IMR-90 (cell line): ENCODE results near the gene PDZD2. TPM values are rescaled to one million over a fixed set of nuclear protein-coding genes. Genes with fewer than 3 reads are reported as not detected.

Experiments
- ATAC-seq: fragments of 200-7000 bp; cut with Tn5 transposase; 2 replicates; pipeline ENCODE4 v1.9.1; 2020; ENCODE audit warnings: low read depth, mild to moderate bottlenecking, moderate library complexity
- BruUV-seq: library from RNA; stranded (reverse); fragments of 400-500 nt; replicated peaks from 2 replicates; lab custom pipeline; 2021; lab: Mats Ljungman, UMichigan
- CTCF ChIA-PET: fragments of 300-600 bp; formaldehyde crosslinking; extraction: SDS; loops from one replicate; lab custom pipeline; 2021; ENCODE audit warnings: antibody characterized with exemption; lab: Yijun Ruan, JAX
- POLR2A ChIA-PET: fragments of 300-600 bp; sonication (Branson Sonifier 250); formaldehyde crosslinking; loops from one replicate; lab custom pipeline; 2022; ENCODE audit warnings: antibody characterized with exemption; ENCODE audit not compliant: unreplicated experiment; lab: Charles Lee
- DNase-seq: peaks from one replicate; pipeline ENCODE4 v3.0.0; 2013
- H2AFZ ChIP-seq: replicated peaks from 2 replicates; pipeline ENCODE3; 2013; ENCODE audit warnings: low read length, mild to moderate bottlenecking; ENCODE audit not compliant: poor library complexity
- H2AK5ac ChIP-seq: 2 replicates; pipeline ENCODE4 v1.6.1; 2013; ENCODE audit warnings: low read depth, low read length, inconsistent platforms
- H2AK9ac ChIP-seq: replicated peaks from 2 replicates; pipeline ENCODE3; 2013; ENCODE audit warnings: mild to moderate bottlenecking, low read depth, low read length, moderate library complexity; ENCODE audit not compliant: poor library complexity
- H2BK120ac ChIP-seq: 2 replicates; pipeline ENCODE4 v1.6.1; 2013; ENCODE audit warnings: low read depth, low read length, inconsistent platforms
- H2BK15ac ChIP-seq: 3 replicates; pipeline ENCODE4 v1.6.1; 2013; ENCODE audit warnings: low read depth, low read length, inconsistent platforms
- H2BK20ac ChIP-seq: 2 replicates; pipeline ENCODE4 v1.6.1; 2013; ENCODE audit warnings: low read depth, mild to moderate bottlenecking, inconsistent platforms, low read length, moderate library complexity
- H2BK5ac ChIP-seq: 2 replicates; pipeline ENCODE4 v1.6.1; 2013; ENCODE audit warnings: mild to moderate bottlenecking, low read depth, low read length, inconsistent platforms; ENCODE audit not compliant: poor library complexity, severe bottlenecking
- H3K14ac ChIP-seq: replicated peaks from 2 replicates; pipeline ENCODE4 v1.6.1; 2013; ENCODE audit warnings: low read depth, low read length, inconsistent platforms
- H3K18ac ChIP-seq: 2 replicates; pipeline ENCODE4 v1.6.1; 2013; ENCODE audit warnings: low read depth, low read length, control low read depth
- H3K23ac ChIP-seq: 2 replicates; pipeline ENCODE4 v1.6.1; 2013; ENCODE audit warnings: low read depth, low read length, inconsistent platforms
- H3K27ac ChIP-seq: 2 replicates; pipeline ENCODE4 v1.5.1; 2013; ENCODE audit warnings: mild to moderate bottlenecking, control low read depth, low read length; ENCODE audit not compliant: insufficient read depth
- H3K27me3 ChIP-seq: 2 replicates; pipeline ENCODE4 v1.6.1; 2013; ENCODE audit warnings: low read length; ENCODE audit not compliant: control insufficient read depth, insufficient read depth
- H3K36me3 ChIP-seq: 2 replicates; pipeline ENCODE4 v1.6.1; 2013; ENCODE audit warnings: low read length, mixed read lengths; ENCODE audit not compliant: control insufficient read depth, insufficient read depth
- H3K4ac ChIP-seq: 2 replicates; pipeline ENCODE4 v1.6.1; 2013; ENCODE audit warnings: low read depth, low read length, inconsistent platforms
- H3K4me1 ChIP-seq: 2 replicates; pipeline ENCODE4 v1.6.1; 2013; ENCODE audit warnings: low read length, mixed read lengths; ENCODE audit not compliant: control insufficient read depth, insufficient read depth
- H3K4me2 ChIP-seq: 2 replicates; pipeline ENCODE4 v1.6.1; 2013; ENCODE audit warnings: low read depth, mild to moderate bottlenecking, control low read depth, low read length, moderate library complexity
- H3K4me3 ChIP-seq: 2 replicates; pipeline ENCODE4 v1.5.1; 2013; ENCODE audit warnings: low read depth, mild to moderate bottlenecking, control low read depth, low read length, moderate library complexity; ENCODE audit not compliant: insufficient read depth
- H3K56ac ChIP-seq: 2 replicates; pipeline ENCODE4 v1.6.1; 2013; ENCODE audit warnings: low read length, inconsistent platforms; ENCODE audit not compliant: insufficient read depth; ENCODE audit errors: extremely low read depth
- H3K79me1 ChIP-seq, 2 experiments: 2 replicates each; pipeline ENCODE4 v1.6.1; 2013; ENCODE audit warnings: low read length in 2 of 2, inconsistent platforms in 1 of 2, low read depth in 1 of 2
- H3K9ac ChIP-seq: 2 replicates; pipeline ENCODE4 v1.6.1; 2013; ENCODE audit warnings: low read depth, low read length, control low read depth
- H3K9me1 ChIP-seq: 2 replicates; pipeline ENCODE4 v1.6.1; 2013; ENCODE audit warnings: low read length, inconsistent platforms; ENCODE audit not compliant: insufficient read depth
- H3K9me3 ChIP-seq: 2 replicates; pipeline ENCODE4 v1.6.1; 2013; ENCODE audit warnings: low read length; ENCODE audit not compliant: control insufficient read depth, insufficient read depth
- H4K20me1 ChIP-seq: 2 replicates; pipeline ENCODE4 v1.6.1; 2013; ENCODE audit warnings: low read length, inconsistent platforms; ENCODE audit not compliant: insufficient read depth
- H4K5ac ChIP-seq: 2 replicates; pipeline ENCODE4 v1.6.1; 2013; ENCODE audit warnings: mild to moderate bottlenecking, low read depth, low read length, control low read depth
- H4K8ac ChIP-seq, 2 experiments: 2 replicates each; pipeline ENCODE4 v1.6.1; 2013; ENCODE audit warnings: low read depth in 2 of 2, low read length in 2 of 2, control low read depth in 1 of 2, inconsistent platforms in 1 of 2
- H4K91ac ChIP-seq: 2 replicates; pipeline ENCODE4 v1.6.1; 2013; ENCODE audit warnings: low read depth, low read length, inconsistent platforms; ENCODE audit not compliant: insufficient read depth
- CEBPB ChIP-seq: IDR thresholded peaks from 2 replicates; pipeline ENCODE4 v1.6.1; 2012; ENCODE audit warnings: low read depth, low read length, improper control_type of control experiment
- FOS ChIP-seq: fragments of 150-350 bp; IDR thresholded peaks from 2 replicates; pipeline ENCODE4 v1.6.1; 2016; ENCODE audit warnings: low read depth, low read length
- MAFK ChIP-seq: IDR thresholded peaks from 2 replicates; pipeline ENCODE4 v1.6.1; 2012; ENCODE audit warnings: low read depth, low read length, improper control_type of control experiment
- MXI1 ChIP-seq: IDR thresholded peaks from 2 replicates; pipeline ENCODE4 v1.6.1; 2012; ENCODE audit warnings: low read depth, mild to moderate bottlenecking, low read length, moderate library complexity, borderline replicate concordance
- NFE2L2 ChIP-seq: fragments of 150-350 bp; IDR thresholded peaks from 2 replicates; pipeline ENCODE4 v1.6.1; 2016; ENCODE audit warnings: low read depth, mild to moderate bottlenecking, low read length
- POLR2A ChIP-seq: IDR thresholded peaks from 2 replicates; pipeline ENCODE4 v1.6.1; 2012; ENCODE audit warnings: mild to moderate bottlenecking, low read depth, low read length
- RAD21 ChIP-seq: IDR thresholded peaks from 2 replicates; pipeline ENCODE4 v1.6.1; 2012; ENCODE audit warnings: low read length, improper control_type of control experiment
- RCOR1 ChIP-seq: IDR thresholded peaks from 2 replicates; pipeline ENCODE4 v1.6.1; 2012; ENCODE audit warnings: mild to moderate bottlenecking, low read length, improper control_type of control experiment; ENCODE audit not compliant: insufficient replicate concordance
- RFX5 ChIP-seq: IDR thresholded peaks from 2 replicates; pipeline ENCODE4 v1.8.0; 2012; ENCODE audit warnings: low read depth, mild to moderate bottlenecking, low read length, moderate library complexity
- SMC3 ChIP-seq: fragments of 150-350 bp; IDR thresholded peaks from 2 replicates; pipeline ENCODE4 v1.6.1; 2016; ENCODE audit warnings: low read depth, mild to moderate bottlenecking, antibody characterized with exemption, low read length, moderate library complexity
- USF2 ChIP-seq: fragments of 150-350 bp; IDR thresholded peaks from 2 replicates; pipeline ENCODE4 v1.6.1; 2017; ENCODE audit warnings: mild to moderate bottlenecking, antibody characterized with exemption, low read length, low read depth
- WGBS, 2 experiments: methylation state at CpG; one replicate each; pipeline versions ENCODE4 v1.1.5 to v1.1.7; 2013; ENCODE audit warnings: missing lambda C conversion rate in 2 of 2; ENCODE audit not compliant: insufficient read length in 1 of 2; ENCODE audit errors: extremely low coverage in 2 of 2; 5-methylcytosine and 5-hydroxymethylcytosine counted together
- dilution Hi-C: fragments of 300-500 bp; cut with HindIII; formaldehyde crosslinking; loops from one replicate; pipeline ENCODE4 v1.14.3; 2018; ENCODE audit warnings: low sequenced_read_pairs; ENCODE audit not compliant: unreplicated experiment
- in situ Hi-C: fragments of 300-500 bp; cut with MboI; formaldehyde crosslinking; loops from 3 replicates; pipeline ENCODE4 v1.14.3; 2019; ENCODE audit warnings: low sequenced_read_pairs, inconsistent platforms, mixed read lengths
- intact Hi-C: fragments of 100-400 bp; cut with micrococcal nuclease; formaldehyde crosslinking; loops from 2 replicates; pipeline ENCODE4 v1.10.0; 2022
- polyA plus RNA-seq, 3 experiments: library from polyadenylated mRNA; depleted of rRNA; stranded (reverse); fragments of >200 nt; gene quantifications; 2 replicates each; pipeline ENCODE4 v1.2.3, GENCODE V29; 2012; ENCODE audit warnings: low replicate concordance in 1 of 3
- total RNA-seq: library from RNA; depleted of rRNA; stranded (reverse); fragments of >200 nt; gene quantifications from 2 replicates; pipeline ENCODE4 v1.2.3, GENCODE V29; 2012

Gene PDZD2
- total and polyA plus RNA-seq, 2 of the 4 experiments (the other 2 are of a cell fraction): under 0.01 to 0.02 TPM

- BruUV-seq: no TSS peak
- CTCF ChIA-PET: no interaction called here
- Histone ChIP-seq H2BK5ac (no peak overlapping the region), H3K4ac (no peak overlapping the region), H3K36me3 (no peaks in the 10 kb centered on the region), H3K9me1 (no peaks in the 10 kb centered on the region), H3K4me3 (no peak overlapping the region), H2BK15ac (no peak overlapping the region), H3K9me3 (no peaks in the 10 kb centered on the region), H2BK20ac (no peak overlapping the region), H2AK9ac (no peak overlapping the region), H3K79me1 (no peaks in the 10 kb centered on the region), H4K91ac (no peak overlapping the region), H3K4me2 (no peak overlapping the region), H3K27ac (no peak overlapping the region), H3K27me3 (peaks cover 3% of the 10 kb centered on the region; the same call in 1 of the 2 replicates), H2AK5ac (no peak overlapping the region), H4K20me1 (no peaks in the 10 kb centered on the region), H4K8ac (no peak overlapping the region), H2AFZ (no peak overlapping the region), H4K5ac (no peak overlapping the region), H3K4me1 (no peaks in the 10 kb centered on the region), H2BK120ac (no peak overlapping the region), H3K23ac (no peak overlapping the region), H3K18ac (no peak overlapping the region), H3K56ac (no peak overlapping the region), H3K14ac (no peak overlapping the region), H3K9ac (no peak overlapping the region)
- ATAC-seq (no peak), DNase-seq (no peak)
- dilution Hi-C loops: no loop called here
- 100% methylated on average over 1 of the region's 4 CpGs; no CpG with 5 or more reads in 1 of the 2 experiments for WGBS, 2 experiments
- TF ChIP-seq RCOR1: no peak
- no peak for TF ChIP-seq MAFK
- no peak for TF ChIP-seq POLR2A
- TF ChIP-seq NFE2L2: no peak
- TF ChIP-seq USF2: no peak
- no peak for TF ChIP-seq RFX5
- TF ChIP-seq RAD21: no peak
- TF ChIP-seq SMC3: no peak
- no peak for TF ChIP-seq CEBPB
- TF ChIP-seq FOS: no peak
- TF ChIP-seq MXI1: no peak
- POLR2A ChIA-PET: no interaction called here
- intact Hi-C loops: no loop called here
- in situ Hi-C loops: no loop called here
These were observed 68.4 kb downstream of the PDZD2 start for GRCh38 chr5:31707329-31707728.
